Activated CD4-positive, alpha-beta T cell treated with anti-CD3 and anti-CD28 coated beads, Interleukin-2, amount 10 ng/mL, durations not matched to agents 7 days and 5 days (primary cell): Measurements from ENCODE around the gene FN3KRP. TPM values are rescaled to one million over a fixed set of nuclear protein-coding genes. Genes with fewer than 3 reads are reported as not detected.

ENCODE experiments used
- CTCF ChIA-PET: fragments of 350-600 bp; sonication (Branson Sonifier 250); formaldehyde crosslinking; loops from one replicate; lab custom pipeline; 2021; ENCODE audit warnings: antibody characterized with exemption; lab: Charles Lee
- POLR2A ChIA-PET: fragments of 350-600 bp; sonication (Branson Sonifier 250); formaldehyde crosslinking; loops from one replicate; lab custom pipeline; 2021; ENCODE audit warnings: antibody characterized with exemption; lab: Charles Lee
- DNase-seq: peaks from one replicate; pipeline ENCODE4 v3.0.0-alpha.2; 2020
- H3K27ac Mint-ChIP-seq: one replicate; pipeline ENCODE4 v1.8.0; 2021; ENCODE audit warnings: mild to moderate bottlenecking, moderate library complexity, mixed read lengths
- H3K27me3 Mint-ChIP-seq: one replicate; pipeline ENCODE4 v1.8.0; 2021; ENCODE audit warnings: mixed read lengths
- H3K36me3 Mint-ChIP-seq: one replicate; pipeline ENCODE4 v1.8.0; 2021; ENCODE audit warnings: low read depth, mixed read lengths
- H3K4me1 Mint-ChIP-seq: one replicate; pipeline ENCODE4 v1.8.0; 2021; ENCODE audit warnings: mixed read lengths
- H3K4me3 Mint-ChIP-seq: one replicate; pipeline ENCODE4 v1.8.0; 2021; ENCODE audit warnings: mild to moderate bottlenecking, moderate library complexity, mixed read lengths
- H3K9me3 Mint-ChIP-seq: one replicate; pipeline ENCODE4 v1.8.0; 2021; ENCODE audit warnings: mixed read lengths
- total RNA-seq, 2 experiments: library from RNA; stranded (reverse); gene quantifications; one replicate each; pipeline ENCODE4 v1.2.3, GENCODE V29; 2021

FN3KRP gene, protein sequence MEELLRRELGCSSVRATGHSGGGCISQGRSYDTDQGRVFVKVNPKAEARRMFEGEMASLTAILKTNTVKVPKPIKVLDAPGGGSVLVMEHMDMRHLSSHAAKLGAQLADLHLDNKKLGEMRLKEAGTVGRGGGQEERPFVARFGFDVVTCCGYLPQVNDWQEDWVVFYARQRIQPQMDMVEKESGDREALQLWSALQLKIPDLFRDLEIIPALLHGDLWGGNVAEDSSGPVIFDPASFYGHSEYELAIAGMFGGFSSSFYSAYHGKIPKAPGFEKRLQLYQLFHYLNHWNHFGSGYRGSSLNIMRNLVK
- total RNA-seq: 10 to 100 TPM; 37.8 to 40.9 TPM

DNA sequence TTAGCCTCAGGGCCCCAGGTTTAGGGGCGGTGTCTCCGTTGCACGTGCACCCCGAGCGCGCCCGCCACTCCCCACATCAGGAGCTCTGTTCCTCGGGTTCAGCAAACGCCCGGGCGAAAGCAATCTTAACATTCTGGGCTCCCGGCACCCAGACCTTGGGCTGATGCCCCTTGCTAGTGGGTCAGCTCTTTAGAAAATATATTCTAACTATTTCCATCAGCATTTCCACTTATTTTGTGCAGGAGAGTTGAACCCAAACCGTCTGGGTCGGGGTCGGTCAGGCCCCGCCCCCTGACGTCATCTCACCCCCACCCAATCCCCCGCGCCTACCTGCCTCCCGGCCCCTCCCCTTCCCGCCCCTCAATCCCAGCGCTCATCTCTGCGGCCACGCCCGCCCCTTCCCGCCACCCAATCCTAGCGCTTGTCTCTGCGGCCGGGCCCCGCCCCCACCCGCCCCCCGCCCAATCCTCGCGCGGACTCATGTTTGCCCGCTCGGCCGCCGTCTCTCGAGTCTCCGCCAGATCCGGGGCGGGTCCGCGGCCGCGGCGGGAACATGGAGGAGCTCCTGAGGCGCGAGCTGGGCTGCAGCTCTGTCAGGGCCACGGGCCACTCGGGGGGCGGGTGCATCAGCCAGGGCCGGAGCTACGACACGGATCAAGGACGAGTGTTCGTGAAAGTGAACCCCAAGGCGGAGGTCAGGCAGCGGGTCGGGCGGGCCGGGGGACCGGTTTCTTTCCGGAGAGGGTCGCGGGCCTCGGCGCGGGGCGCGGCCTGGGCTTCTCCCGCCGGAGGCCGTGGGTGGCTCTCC lies at the start of gene FN3KRP:
Gene FN3KRP (plus strand): TSS at position 504 of the 808 bp plus-strand sequence. CDS start 50 bp downstream, at position 554.
- no peaks in the 10 kb centered on the region for H3K9me3 Mint-ChIP-seq
- peak within 1 kb of the TSS; percentile 95 for H3K4me3 Mint-ChIP-seq
- peaks cover 6% of the 10 kb centered on the region for H3K36me3 Mint-ChIP-seq
- no peaks in the 10 kb centered on the region for H3K27me3 Mint-ChIP-seq
- H3K27ac Mint-ChIP-seq: peak within 1 kb of the TSS; percentile 92
- peaks cover 19% of the 10 kb centered on the region for H3K4me1 Mint-ChIP-seq
- ChIA-PET CTCF (interaction anchor here (1.0 to 1.6 kb wide), 4 partner anchors 11 to 66 kb away, joined by 3 read pairs; no protein-coding TSS in a partner anchor), POLR2A (interaction anchor here (0.6 kb wide), 1 partner anchor 40 kb away, joined by 3 read pairs; no protein-coding TSS in a partner anchor)
- peak; percentile 90 for DNase-seq

DNA sequence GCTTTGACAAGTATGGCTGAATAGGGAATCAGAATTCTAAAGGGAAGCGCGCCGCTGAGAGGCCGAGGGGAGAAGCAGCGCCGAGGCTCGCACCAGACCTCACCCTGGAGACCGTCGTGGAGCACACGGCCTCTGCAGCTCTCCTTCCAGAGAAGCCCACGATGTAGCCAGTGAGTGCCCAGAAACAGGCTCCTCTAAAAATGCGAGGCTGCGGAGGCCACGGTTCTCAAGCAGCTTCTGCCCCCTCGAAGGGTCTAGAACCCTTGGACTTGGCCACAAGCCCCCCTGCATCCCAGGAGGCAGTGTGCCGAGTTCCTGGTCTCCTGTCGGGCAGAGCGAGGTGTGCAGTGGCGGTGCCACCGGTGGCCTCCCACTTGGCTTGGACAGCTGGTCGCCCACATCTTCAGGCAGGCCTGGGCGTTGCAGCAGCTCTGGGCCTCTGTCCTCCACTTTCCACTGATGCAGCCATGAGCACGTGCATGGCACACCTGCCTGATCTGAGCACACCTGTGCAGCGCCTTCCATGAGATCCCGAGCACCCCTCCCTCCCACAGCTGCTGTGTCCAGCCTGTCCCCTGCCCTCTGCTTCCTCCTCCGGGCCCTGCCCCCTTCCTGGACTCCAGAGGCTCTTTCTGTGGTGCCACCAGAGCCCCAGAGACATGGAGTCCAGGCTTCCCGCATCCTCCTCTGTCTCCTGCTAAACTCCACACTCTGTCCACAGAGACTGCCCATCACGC lies 49.4 kb upstream of the FN3KRP start:
- Mint-ChIP-seq H3K27me3 (no peaks in the 10 kb centered on the region), H3K4me3 (no peak overlapping the region), H3K9me3 (peaks cover 1% of the 10 kb centered on the region), H3K36me3 (no peaks in the 10 kb centered on the region), H3K4me1 (peaks cover 8% of the 10 kb centered on the region), H3K27ac (no peak overlapping the region)
- no peak for DNase-seq
- POLR2A ChIA-PET: no interaction called here
- CTCF ChIA-PET: no interaction called here

DNA sequence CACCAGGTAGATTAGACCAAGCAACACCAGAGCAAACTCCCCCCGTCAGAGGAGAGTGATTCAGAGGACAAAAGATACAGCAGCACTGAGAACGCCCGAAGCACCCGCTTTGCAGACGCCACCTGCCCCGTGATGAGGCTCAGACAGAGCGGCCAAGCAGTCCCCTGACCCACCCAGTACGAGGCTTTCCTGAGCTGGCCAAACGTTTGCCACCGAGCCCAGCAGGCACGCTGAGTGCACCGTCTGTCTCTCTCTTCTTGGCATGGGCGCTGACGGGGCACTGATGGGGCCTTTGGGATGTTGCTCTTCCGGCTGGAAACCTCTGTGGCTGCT lies 48.9 kb upstream of the FN3KRP start:
- DNase-seq: no peak
- ChIA-PET CTCF (interaction anchor here (0.9 to 1.6 kb wide), 3 partner anchors 10 to 538 kb away, joined by 3 to 5 read pairs (median 3); no protein-coding TSS in a partner anchor), POLR2A (no interaction called here)
- no peaks in the 10 kb centered on the region for H3K27me3 Mint-ChIP-seq
- H3K4me3 Mint-ChIP-seq: no peak overlapping the region
- H3K27ac Mint-ChIP-seq: no peak overlapping the region
- H3K36me3 Mint-ChIP-seq: no peaks in the 10 kb centered on the region
- peaks cover 3% of the 10 kb centered on the region for H3K9me3 Mint-ChIP-seq
- H3K4me1 Mint-ChIP-seq: peaks cover 8% of the 10 kb centered on the region

DNA sequence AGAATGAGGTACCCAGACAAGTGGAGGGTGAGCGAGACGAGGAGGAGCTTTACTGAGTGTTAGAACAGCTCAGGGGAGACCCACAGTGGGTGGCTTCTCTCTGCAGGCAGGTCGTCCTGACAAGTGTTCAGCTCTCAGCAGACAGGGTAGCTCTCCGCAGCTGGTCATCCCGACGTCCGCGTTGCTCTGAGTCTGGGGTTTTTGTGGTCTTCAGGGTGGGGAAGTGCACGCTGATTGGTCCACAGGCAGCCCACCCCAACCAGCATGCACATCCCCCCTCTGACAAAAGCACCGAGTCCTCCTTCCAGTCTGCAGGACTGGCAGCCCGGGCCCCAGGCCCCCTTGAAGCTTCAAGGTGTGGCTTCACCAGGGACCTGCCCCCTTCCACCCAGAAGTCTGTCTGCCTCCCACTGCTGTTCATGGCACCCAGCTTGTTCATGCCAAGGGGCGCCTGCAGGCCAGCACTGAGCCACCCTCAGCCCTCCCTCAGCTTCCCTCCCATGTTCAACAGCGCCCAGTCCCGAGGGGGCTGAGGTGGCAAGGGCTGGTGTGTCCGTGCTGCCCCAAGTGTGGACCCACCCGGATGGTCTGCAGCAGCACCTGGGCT lies 48.4 kb upstream of the FN3KRP start:
- Mint-ChIP-seq H3K27ac (no peak overlapping the region), H3K9me3 (peaks cover 3% of the 10 kb centered on the region), H3K4me3 (no peak overlapping the region), H3K4me1 (peaks cover 8% of the 10 kb centered on the region), H3K27me3 (no peaks in the 10 kb centered on the region), H3K36me3 (no peaks in the 10 kb centered on the region)
- CTCF ChIA-PET: interaction anchor here (0.7 to 1.6 kb wide), 6 partner anchors 10 to 538 kb away, joined by 3 to 5 read pairs (median 3); no protein-coding TSS in a partner anchor
- no peak for DNase-seq
- POLR2A ChIA-PET: no interaction called here

DNA sequence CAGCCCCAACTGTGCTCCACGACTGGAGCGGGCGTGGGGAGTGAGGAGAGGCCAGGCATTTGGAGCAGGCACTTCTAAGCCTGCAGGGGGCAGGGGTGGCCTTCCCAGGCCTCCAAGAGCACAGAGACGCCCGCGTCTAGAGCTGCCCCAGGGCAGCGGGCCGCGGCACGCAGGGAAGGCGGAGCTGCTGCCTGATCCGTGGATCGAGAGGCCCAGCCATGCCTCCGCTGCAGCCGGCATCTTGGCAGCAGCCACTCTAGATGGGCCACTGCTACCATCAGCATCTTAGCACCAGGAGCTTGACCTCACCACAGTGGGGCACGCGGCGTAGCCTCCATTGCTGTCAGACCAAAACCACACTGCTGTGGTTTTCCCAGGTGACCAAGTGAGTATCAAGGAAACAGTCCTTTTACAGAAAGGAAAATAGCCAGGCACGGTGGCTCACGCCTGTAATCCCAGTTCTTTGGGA lies 47.8 kb upstream of the FN3KRP start:
- DNase-seq: peak; percentile 43
- Mint-ChIP-seq H3K4me1 (peaks cover 8% of the 10 kb centered on the region), H3K27me3 (no peaks in the 10 kb centered on the region), H3K9me3 (peaks cover 3% of the 10 kb centered on the region), H3K36me3 (no peaks in the 10 kb centered on the region), H3K4me3 (no peak overlapping the region), H3K27ac (no peak overlapping the region)
- POLR2A ChIA-PET: no interaction called here
- CTCF ChIA-PET: interaction anchor here (0.7 to 1.6 kb wide), 9 partner anchors 11 to 537 kb away, joined by 3 to 5 read pairs (median 3); partner anchors contain the start of gene RAB40B

DNA sequence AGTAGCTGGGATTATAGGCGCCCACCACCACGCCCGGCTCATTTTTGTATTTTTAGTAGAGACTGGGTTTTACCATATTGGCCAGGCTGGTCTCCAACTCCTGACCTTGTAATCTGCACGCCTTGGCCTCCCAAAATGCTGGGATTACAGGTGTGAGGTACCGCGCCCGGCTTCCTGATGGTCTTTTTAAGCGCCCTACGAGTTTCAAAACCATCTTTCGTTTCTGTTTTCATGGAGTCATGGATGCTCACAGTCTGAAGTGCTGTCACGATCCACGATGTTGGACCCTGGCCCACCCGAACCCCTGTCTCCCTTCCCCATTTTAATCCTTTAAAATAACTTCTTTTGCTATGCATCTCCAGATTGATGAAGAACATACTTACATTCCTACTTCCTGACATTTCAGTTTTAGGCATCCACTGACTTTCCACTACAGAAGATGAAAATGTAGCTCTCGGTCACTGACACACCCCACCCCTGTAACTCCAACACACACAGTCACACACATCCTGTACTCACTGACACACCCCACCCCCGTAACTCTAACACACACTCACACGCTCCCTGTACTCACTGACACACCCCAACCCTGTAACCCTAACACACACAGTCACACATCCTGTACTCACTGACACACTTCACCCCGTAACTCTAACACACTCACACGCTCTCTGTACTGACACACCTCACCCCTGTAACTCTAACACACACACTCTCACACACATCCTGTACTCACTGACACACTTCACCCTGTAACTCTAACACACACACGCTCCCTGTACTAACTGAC lies 45.6 kb upstream of the FN3KRP start:
- Mint-ChIP-seq H3K36me3 (no peaks in the 10 kb centered on the region), H3K4me3 (no peak overlapping the region), H3K27me3 (no peaks in the 10 kb centered on the region), H3K4me1 (peaks cover 8% of the 10 kb centered on the region), H3K27ac (no peak overlapping the region), H3K9me3 (peaks cover 3% of the 10 kb centered on the region)
- no peak for DNase-seq
- ChIA-PET POLR2A (interaction anchor here (0.6 kb wide), 1 partner anchor 173 kb away, joined by 6 read pairs; no protein-coding TSS in a partner anchor), CTCF (interaction anchor here (1.1 kb wide), 1 partner anchor 85 kb away, joined by 3 read pairs; no protein-coding TSS in a partner anchor)

DNA sequence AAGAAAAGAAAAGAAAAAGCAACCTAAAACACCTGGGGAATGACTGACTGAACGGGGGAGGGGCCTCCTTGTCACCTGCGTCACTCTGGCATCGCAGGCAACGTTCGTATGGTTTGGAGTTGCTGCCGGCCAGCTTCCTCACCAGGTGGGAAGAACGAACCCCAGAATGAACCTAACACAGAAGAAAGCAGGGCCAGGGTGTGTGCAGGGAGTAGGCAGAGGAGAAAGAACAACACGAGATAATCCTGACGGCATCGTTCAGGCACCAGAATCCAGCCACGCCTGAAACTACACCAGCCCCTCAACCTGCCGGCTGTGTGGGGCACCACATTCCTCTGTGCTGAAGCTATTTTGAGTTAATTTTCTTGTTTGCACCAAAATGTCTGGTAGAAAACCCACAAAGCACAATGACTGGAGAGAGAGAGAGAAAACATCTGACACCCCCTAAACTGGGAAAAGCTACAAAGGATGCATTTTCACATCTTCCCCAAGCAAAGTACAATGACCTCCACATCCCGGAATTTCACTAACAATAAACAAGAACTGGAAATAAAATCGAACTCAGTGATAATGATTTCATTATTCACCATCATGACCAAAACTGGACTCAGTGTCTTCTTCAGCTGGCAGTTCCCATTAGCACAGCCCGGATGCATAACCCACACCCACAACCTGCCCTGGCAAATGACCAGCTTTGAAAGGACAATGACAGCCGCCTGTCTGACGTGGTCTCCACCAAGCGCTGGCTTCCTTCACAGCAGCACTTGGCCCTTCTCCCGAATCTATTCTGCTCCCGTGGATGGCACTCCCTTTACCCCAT lies 41.6 kb upstream of the FN3KRP start:
- Mint-ChIP-seq H3K27ac (no peak overlapping the region), H3K27me3 (no peaks in the 10 kb centered on the region), H3K4me1 (peaks cover 3% of the 10 kb centered on the region), H3K9me3 (peaks cover 3% of the 10 kb centered on the region), H3K36me3 (no peaks in the 10 kb centered on the region), H3K4me3 (no peak overlapping the region)
- POLR2A ChIA-PET: no interaction called here
- DNase-seq: no peak
- CTCF ChIA-PET: interaction anchor here (0.8 kb wide), 1 partner anchor 22 kb away, joined by 10 read pairs; no protein-coding TSS in a partner anchor

DNA sequence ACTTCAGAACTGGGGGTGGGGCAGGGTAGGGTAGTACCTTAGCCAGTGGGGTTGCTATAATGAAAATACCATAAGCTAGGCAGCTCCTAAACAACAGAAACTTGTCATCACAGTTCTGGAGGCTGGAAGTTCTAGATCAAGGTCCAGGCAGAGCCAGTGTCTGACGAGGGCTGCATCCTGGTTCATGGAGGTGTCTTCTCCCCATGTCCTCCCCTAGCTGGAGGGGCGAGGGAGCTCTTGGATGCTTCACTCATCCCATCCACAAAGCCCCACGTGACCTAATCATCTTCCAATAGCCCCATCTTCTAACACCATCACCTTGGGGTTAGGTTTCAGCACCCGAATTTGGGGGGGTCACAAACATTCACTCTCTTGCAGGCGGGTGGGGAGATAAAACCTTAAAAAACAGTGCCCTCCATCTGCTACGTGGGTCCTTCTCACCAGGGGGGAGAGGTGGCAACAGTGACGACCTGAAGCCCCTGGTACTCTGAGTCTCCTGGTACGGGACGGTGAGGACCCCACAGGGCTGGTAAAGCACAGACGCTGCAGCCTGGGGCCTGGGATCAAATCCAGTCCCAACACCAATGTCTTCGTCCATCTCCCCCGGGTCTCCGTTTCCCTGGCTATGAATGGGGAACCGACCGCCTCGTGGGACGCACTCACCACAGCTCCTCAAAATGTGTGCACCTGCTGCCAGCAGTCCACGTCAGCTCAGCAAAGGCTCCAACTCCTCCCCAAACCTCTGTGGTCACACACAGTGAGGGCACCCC lies 40.8 kb upstream of the FN3KRP start:
- Mint-ChIP-seq H3K4me3 (no peak overlapping the region), H3K9me3 (peaks cover 3% of the 10 kb centered on the region), H3K4me1 (peaks cover 3% of the 10 kb centered on the region), H3K27me3 (no peaks in the 10 kb centered on the region), H3K27ac (no peak overlapping the region), H3K36me3 (no peaks in the 10 kb centered on the region)
- no peak for DNase-seq
- CTCF ChIA-PET: no interaction called here
- POLR2A ChIA-PET: no interaction called here

DNA sequence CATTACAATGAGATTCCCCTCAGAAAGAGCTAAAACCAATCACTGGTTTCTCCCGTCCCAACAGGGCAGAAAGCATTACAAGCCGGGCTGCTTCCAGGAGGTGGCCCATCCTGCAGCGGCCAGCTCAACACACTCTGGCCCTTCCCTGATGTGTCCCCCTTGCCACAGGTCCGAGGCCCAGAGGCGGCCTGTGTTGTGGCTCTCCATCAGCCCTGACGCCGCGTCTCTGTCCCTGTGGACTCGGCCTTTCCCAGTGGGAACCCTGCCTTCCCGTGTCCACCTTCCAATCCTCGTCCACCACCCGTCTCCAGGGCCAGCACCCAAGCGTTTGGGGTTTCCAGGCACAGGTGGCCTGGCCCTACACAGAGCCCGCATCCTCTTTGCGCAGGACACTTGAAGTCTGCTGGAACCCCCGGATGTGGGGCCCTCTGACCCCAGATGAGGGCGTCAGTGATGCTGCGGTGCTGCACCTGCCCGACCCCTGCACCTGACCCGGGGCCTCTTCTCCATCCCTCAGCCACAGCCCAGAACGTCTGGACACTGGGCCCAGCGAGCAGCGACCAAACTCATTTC lies 39.1 kb upstream of the FN3KRP start:
- ChIA-PET CTCF (interaction anchor here (1.2 to 2.0 kb wide), 3 partner anchors 9 to 39 kb away, joined by 3 to 5 read pairs (median 3); partner anchors contain the start of gene FN3KRP), POLR2A (interaction anchor here (0.6 kb wide), 1 partner anchor 23 kb away, joined by 3 read pairs; no protein-coding TSS in a partner anchor)
- Mint-ChIP-seq H3K4me3 (no peak overlapping the region), H3K9me3 (peaks cover 12% of the 10 kb centered on the region), H3K27ac (no peak overlapping the region), H3K36me3 (no peaks in the 10 kb centered on the region), H3K4me1 (no peaks in the 10 kb centered on the region), H3K27me3 (peaks cover 5% of the 10 kb centered on the region)
- DNase-seq: no peak

DNA sequence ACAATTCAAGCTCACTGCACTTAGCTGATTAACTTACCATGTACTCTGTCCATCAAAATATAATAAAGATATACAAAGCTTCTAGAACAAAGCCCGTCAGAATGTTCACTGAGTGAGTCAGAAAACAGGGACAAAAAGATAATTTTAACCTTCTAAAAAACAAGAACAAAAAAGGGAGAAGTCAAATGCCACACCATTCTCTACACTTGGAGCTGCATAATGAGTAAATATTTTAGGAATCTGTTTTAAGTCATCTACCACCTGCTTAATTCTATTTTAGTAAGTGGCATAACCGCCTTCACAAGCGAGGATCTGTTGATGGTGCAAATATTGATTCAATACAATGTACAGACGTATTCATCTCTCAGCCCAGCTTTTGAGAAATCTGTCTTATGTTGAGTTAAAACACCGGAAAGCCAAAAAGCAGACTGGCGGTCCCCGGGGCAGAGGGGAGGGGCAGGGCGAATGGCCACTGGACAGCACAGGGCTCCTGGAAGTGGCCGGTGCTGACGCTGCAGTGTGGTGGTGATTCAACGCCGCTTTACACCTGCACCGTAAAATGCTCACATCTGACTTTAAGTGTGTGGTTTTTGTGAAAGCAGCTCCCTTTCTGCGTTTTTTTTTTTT lies 38.1 kb upstream of the FN3KRP start:
- ChIA-PET POLR2A (no interaction called here), CTCF (interaction anchor here (1.2 to 2.0 kb wide), 3 partner anchors 9 to 38 kb away, joined by 3 to 5 read pairs (median 3); partner anchors contain the start of gene FN3KRP)
- DNase-seq: no peak
- H3K27ac Mint-ChIP-seq: no peak overlapping the region
- H3K36me3 Mint-ChIP-seq: no peaks in the 10 kb centered on the region
- no peak overlapping the region for H3K4me3 Mint-ChIP-seq
- no peaks in the 10 kb centered on the region for H3K4me1 Mint-ChIP-seq
- H3K9me3 Mint-ChIP-seq: peaks cover 12% of the 10 kb centered on the region
- peaks cover 5% of the 10 kb centered on the region for H3K27me3 Mint-ChIP-seq
